Superior temporal gyrus (tissue), 1 donor: Measurements from ENCODE around the gene SP140L.
"Not testable (repeated sequence)": the region's sequence is repeated elsewhere in the genome, so short reads cannot be mapped to it uniquely, and the experiment has no call there.

Experiments used
- DNase-seq: peaks from one replicate; pipeline ENCODE4 v3.0.0-alpha.2; 2016; ENCODE audit errors: extremely low spot score

SP140L gene

GRCh38 chr2:230418341-230419016, 91.5 kb downstream of the SP140L start:
- DNase-seq: no peak

GRCh38 chr2:230419181-230419580, 92.2 kb downstream of the SP140L start:
- DNase-seq: no peak

GRCh38 chr2:230422149-230422548, 95.2 kb downstream of the SP140L start:
- DNase-seq: no peak

GRCh38 chr2:230423851-230424458, 97.0 kb downstream of the SP140L start:
- DNase-seq: no peak

GRCh38 chr2:230425377-230425776, 98.4 kb downstream of the SP140L start:
- DNase-seq: no peak

- DNase-seq: no peak
Measured at GRCh38 chr2:230429513-230429912, 102.5 kb downstream of the SP140L start.

GRCh38 chr2:230430957-230431910, 104.2 kb downstream of the SP140L start:
- DNase-seq: no peak

- DNase-seq: no peak
Measured at GRCh38 chr2:230434677-230435324, 107.8 kb downstream of the SP140L start.

- DNase-seq: no peak
Measured at GRCh38 chr2:230435431-230435830, 108.4 kb downstream of the SP140L start.

- not testable (repeated sequence) for DNase-seq
Measured at GRCh38 chr2:230439121-230439520, 112.1 kb downstream of the SP140L start.

GRCh38 chr2:230439590-230439989, 112.6 kb downstream of the SP140L start:
- DNase-seq: no peak

GRCh38 chr2:230441227-230441897, 114.4 kb downstream of the SP140L start:
- no peak for DNase-seq

- DNase-seq: no peak
Measured at GRCh38 chr2:230443541-230443940, 116.5 kb downstream of the SP140L start.

GRCh38 chr2:230444832-230445231, 117.8 kb downstream of the SP140L start:
- DNase-seq: no peak

- no peak for DNase-seq
Measured at GRCh38 chr2:230447036-230447435, 120.0 kb downstream of the SP140L start.

GRCh38 chr2:230447455-230448451, 120.8 kb downstream of the SP140L start:
- peak; percentile 13 for DNase-seq

GRCh38 chr2:230449901-230450467, 123.0 kb downstream of the SP140L start:
- no peak for DNase-seq

- DNase-seq: no peak
Measured at GRCh38 chr2:230453006-230453405, 126.0 kb downstream of the SP140L start.
